Measurements from ENCODE around the gene PCDHGA8. TPM values are rescaled to one million over a fixed set of nuclear protein-coding genes. Genes with fewer than 3 reads are reported as not detected.
"Not testable (repeated sequence)": the region's sequence is repeated elsewhere in the genome, so short reads cannot be mapped to it uniquely, and the experiment has no call there.

Gene PCDHGA8
- total and polyA plus RNA-seq, 8 donors: 0.38 to 1.1 (median 0.79) TPM

DNA sequence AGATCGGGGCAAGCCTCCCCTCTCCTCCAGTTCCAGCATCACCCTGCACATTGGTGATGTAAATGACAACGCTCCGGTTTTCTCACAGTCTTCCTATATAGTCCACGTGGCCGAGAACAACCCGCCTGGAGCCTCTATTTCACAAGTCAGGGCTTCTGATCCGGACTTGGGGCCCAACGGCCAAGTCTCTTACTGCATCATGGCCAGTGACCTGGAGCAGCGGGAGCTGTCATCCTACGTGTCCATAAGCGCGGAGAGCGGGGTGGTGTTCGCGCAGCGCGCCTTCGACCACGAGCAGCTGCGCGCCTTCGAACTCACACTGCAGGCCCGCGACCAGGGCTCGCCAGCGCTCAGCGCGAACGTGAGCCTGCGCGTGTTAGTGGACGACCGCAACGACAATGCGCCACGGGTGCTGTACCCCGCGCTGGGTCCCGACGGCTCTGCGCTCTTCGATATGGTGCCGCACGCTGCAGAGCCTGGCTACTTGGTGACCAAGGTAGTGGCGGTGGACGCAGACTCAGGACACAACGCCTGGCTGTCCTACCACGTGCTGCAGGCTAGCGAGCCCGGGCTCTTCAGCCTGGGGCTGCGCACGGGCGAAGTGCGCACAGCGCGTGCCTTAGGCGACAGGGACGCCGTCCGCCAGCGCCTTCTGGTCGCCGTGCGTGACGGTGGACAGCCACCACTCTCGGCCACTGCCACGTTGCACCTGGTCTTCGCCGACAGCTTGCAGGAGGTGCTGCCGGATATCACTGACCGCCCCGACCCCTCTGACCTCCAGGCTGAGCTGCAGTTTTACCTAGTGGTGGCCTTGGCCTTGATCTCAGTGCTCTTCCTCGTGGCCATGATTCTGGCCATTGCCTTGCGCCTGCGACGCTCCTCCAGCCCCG, 3.0 kb upstream of the PCDHGA8 start:
- ATAC-seq: no peak
- TF ChIP-seq, protein P1, sequence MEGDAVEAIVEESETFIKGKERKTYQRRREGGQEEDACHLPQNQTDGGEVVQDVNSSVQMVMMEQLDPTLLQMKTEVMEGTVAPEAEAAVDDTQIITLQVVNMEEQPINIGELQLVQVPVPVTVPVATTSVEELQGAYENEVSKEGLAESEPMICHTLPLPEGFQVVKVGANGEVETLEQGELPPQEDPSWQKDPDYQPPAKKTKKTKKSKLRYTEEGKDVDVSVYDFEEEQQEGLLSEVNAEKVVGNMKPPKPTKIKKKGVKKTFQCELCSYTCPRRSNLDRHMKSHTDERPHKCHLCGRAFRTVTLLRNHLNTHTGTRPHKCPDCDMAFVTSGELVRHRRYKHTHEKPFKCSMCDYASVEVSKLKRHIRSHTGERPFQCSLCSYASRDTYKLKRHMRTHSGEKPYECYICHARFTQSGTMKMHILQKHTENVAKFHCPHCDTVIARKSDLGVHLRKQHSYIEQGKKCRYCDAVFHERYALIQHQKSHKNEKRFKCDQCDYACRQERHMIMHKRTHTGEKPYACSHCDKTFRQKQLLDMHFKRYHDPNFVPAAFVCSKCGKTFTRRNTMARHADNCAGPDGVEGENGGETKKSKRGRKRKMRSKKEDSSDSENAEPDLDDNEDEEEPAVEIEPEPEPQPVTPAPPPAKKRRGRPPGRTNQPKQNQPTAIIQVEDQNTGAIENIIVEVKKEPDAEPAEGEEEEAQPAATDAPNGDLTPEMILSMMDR (IDR thresholded peaks at IDR 0.05): no peak
- Histone ChIP-seq H3K27ac (no peak overlapping the region), H3K4me1 (no peaks in the 10 kb centered on the region), H3K27me3 (peaks cover 5 to 90% of the 10 kb centered on the region in 2 donors), H3K9me3 (peaks cover 0 to 91% of the 10 kb centered on the region in 2 donors), H3K4me3 (no peak overlapping the region), H3K36me3 (no peaks in the 10 kb centered on the region)
- DNase-seq: no peak
- intact Hi-C loops (cut with DNase I): loop anchor here in 1 of 2 donors (5.0 kb wide), 1 partner anchor 43 kb away; the partner anchor contains the start of gene PCDHGA12

DNA sequence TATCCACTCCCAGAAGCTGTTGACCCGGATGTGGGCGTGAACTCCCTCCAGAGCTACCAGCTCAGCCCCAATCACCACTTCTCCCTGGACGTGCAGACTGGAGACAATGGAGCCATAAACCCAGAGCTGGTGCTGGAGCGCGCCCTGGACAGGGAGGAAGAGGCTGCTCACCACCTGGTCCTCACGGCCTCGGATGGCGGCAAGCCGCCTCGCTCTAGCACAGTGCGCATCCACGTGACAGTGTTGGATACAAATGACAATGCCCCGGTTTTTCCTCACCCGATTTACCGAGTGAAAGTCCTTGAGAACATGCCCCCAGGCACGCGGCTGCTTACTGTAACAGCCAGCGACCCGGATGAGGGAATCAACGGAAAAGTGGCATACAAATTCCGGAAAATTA, 834 bp downstream of the PCDHGA8 start:
- peaks cover 0 to 74% of the 10 kb centered on the region in 2 donors for H3K9me3 ChIP-seq
- H3K27me3 ChIP-seq: peaks cover 5 to 89% of the 10 kb centered on the region in 2 donors
- TF ChIP-seq, protein P1 (IDR thresholded peaks at IDR 0.05): no peak
- intact Hi-C loops (cut with DNase I): loop anchor here in 1 of 2 donors (5.0 kb wide), 1 partner anchor 39 kb away; the partner anchor contains the start of gene PCDHGA12
- no peak for ATAC-seq
- no peak overlapping the region for H3K4me3 ChIP-seq
- no peaks in the 10 kb centered on the region for H3K4me1 ChIP-seq
- no peak for DNase-seq
- no peaks in the 10 kb centered on the region for H3K36me3 ChIP-seq
- no peak overlapping the region for H3K27ac ChIP-seq

- not testable (repeated sequence) for ATAC-seq, H3K4me1 ChIP-seq, H3K27ac ChIP-seq, H3K4me3 ChIP-seq, H3K36me3 ChIP-seq, DNase-seq
- peaks cover 0 to 73% of the 10 kb centered on the region in 2 donors for H3K9me3 ChIP-seq
- H3K27me3 ChIP-seq: peaks cover 16 to 89% of the 10 kb centered on the region in 2 donors
- intact Hi-C loops (cut with DNase I): loop anchor here in 1 of 2 donors (5.0 kb wide), 1 partner anchor 38 kb away; the partner anchor contains the start of gene PCDHGA12
These were observed 2.2 kb downstream of the PCDHGA8 start for GRCh38 chr5:141394401-141395187.

GRCh38 chr5:141397756-141398551, 5.5 kb downstream of the PCDHGA8 start, which contains the start of gene PCDHGB5:
PCDHGB5 (plus strand) TSS chr5:141397947; CDS start chr5:141398128, 181 bp downstream.
- H3K9me3 ChIP-seq: peaks cover 3 to 71% of the 10 kb centered on the region in 2 donors
- peaks cover 22 to 94% of the 10 kb centered on the region in 2 donors for H3K27me3 ChIP-seq
- TF ChIP-seq, protein P1 (IDR thresholded peaks at IDR 0.05): peak; percentile 37 to 59
- H3K27ac ChIP-seq; H3K36me3 ChIP-seq; intact Hi-C loops (cut with DNase I); H3K4me1 ChIP-seq: not testable (repeated sequence)
- DNase-seq (peak in 1 of 4 donors; percentile 16), ATAC-seq (peak; percentile 99)
- H3K4me3 ChIP-seq: peak within 1 kb of the TSS in 1 of 2 donors; percentile 25

GRCh38 chr5:141398608-141399007, 6.2 kb downstream of the PCDHGA8 start:
- Histone ChIP-seq H3K27me3 (peaks cover 22 to 94% of the 10 kb centered on the region in 2 donors), H3K9me3 (peaks cover 3 to 71% of the 10 kb centered on the region in 2 donors), H3K27ac (no peak overlapping the region), H3K4me3 (no peak overlapping the region), H3K36me3 (peaks cover 0 to 7% of the 10 kb centered on the region in 2 donors), H3K4me1 (no peaks in the 10 kb centered on the region)
- no peak for ATAC-seq
- TF ChIP-seq, protein P1 (IDR thresholded peaks at IDR 0.05): no peak
- intact Hi-C loops (cut with DNase I): no loop called here
- no peak for DNase-seq

Data from left lung (tissue), 10 donors.